SH-SY5Y (cell line): ENCODE results near the gene ARX.
A peak's percentile ranks its signal among the peaks of the same experiment; 100 is the strongest.

Experiments used
- GATA2 ChIP-seq: IDR thresholded peaks from 2 replicates; pipeline ENCODE4 v1.6.1; 2011; ENCODE audit warnings: mild to moderate bottlenecking, low read depth, low read length
- GATA3 ChIP-seq: IDR thresholded peaks from 2 replicates; pipeline ENCODE4 v1.6.1; 2011; ENCODE audit warnings: low read depth, mild to moderate bottlenecking, low read length, moderate library complexity

ARX gene

DNA sequence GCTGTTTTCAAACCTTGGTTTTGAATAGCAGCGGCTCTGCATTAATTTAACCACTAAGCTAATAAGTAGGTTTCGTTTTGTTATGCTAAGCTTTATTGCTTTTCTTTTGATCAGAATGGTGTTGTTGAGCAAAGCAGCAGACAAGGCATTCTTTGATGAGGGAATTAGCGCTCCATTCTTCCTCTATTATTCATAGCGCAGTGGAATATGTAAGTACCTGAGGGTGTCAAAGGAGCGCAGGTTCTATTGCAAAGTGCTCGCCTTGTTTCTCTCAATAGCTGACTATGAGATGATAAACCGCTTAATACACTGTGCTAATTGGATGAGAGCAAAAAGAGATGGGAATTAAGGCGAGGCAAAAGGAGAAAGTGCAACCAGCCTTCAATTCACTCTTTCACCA is 16.3 kb downstream of the ARX start:
- TF ChIP-seq GATA3 = no peak
- no peak for TF ChIP-seq GATA2

DNA sequence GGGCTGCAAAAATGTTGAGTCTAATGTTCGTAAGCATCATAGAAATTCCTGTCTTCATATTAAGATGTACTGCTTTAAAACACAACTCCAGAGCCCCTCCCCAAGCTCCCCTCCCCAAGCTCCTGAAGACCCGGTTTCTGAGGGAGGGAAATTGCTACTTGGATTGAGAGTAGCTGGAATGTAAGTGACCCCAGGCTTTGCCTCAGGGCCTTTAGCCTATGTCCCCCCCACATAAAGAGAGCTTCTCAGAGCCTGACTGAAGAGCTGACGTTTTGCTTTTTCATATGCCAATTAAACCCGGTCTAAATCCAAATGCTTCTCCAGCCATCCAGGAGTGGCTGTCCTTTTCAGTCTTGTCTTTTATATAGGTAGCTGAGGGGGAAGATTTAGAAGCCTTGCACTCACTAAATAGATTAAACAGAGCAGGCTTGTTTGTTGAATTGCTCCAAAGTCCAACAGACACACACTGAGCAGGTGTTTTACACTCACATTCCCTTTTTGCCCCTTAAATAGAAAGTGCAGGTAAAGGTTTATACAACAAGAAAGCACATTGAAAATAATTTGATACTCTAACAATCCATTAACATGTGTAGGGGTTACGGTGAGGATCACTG is 19.6 kb downstream of the ARX start:
- TF ChIP-seq GATA3 (no peak), GATA2 (no peak)

DNA sequence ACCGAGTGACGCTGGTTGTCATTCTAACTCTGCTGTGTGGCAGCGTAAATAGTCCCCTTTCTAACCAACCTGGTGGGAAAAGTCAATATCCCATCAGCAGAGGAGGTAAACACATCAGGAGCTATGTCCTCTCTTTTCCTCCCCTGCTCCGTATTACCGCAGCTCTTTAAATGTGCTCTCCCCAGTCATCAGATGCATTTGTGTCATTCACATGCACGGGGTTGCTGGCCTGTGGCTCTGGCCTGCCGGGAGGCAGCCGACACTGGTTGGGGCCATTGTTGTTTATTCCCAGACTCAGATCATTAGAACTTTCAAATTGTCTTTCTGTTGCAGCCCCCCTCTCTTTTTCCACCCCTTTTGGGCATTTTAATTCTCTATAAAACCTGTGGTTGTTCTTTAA is 21.9 kb downstream of the ARX start:
- TF ChIP-seq GATA3 (no peak), GATA2 (no peak)

DNA sequence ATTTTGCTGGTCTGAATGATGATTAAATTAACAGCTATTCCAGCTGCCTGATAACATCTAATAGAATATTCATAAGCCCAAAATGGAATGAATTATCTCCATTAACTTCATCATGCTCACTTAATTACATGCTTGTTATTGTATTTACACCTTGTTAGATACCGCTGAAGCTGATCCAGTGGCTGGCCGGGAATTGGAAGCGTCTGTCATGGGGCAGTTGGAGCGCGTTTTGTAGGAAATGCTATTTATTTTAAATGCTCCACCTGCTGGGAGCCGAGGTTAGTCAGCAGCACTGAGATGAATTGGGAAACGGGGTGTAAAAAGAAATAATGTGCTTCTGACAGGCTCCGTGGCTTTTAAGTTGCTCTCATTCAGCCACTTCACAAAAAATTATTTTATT is 25.2 kb downstream of the ARX start:
- TF ChIP-seq GATA2 (no peak), GATA3 (no peak)

DNA sequence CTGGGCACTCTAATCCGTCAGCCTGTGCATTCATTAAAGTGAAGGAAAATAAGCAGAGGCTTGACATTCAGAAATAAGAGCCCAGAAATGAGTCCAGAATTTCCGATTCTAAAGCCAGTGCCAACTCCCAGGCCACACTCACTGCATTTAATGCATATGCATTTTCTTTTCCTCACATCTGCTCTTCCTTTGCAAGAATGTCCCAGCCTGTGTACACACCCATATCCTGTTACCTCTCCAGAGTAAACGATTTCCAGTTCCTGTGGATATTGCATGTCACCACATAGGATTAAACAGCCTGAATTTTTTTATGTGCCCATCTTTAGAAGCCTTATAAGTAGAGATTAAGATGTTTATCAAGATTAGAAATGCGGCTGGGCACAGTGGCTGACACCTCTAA is 27.5 kb downstream of the ARX start:
- no peak for TF ChIP-seq GATA3
- TF ChIP-seq GATA2 = no peak

DNA sequence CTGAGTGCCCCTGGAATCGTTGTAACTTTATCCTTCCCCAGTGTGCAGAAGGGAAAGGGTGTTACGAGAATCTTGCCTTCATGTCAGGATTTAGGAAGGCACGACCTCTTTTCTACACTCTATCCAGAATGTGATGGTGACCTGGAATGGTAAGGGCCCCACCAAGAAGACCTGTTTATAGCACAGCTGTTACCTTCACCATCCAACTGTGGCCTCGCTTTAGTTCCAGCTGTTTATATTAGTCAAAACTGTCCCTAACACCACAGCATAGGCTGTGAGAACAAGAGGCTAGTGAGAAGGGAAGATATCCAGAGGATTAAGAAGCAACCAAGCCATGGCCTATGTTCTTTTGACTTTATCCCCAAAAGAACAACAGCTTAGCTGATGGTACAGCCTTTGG is 28.0 kb downstream of the ARX start:
- TF ChIP-seq GATA3 (no peak), GATA2 (no peak)

DNA sequence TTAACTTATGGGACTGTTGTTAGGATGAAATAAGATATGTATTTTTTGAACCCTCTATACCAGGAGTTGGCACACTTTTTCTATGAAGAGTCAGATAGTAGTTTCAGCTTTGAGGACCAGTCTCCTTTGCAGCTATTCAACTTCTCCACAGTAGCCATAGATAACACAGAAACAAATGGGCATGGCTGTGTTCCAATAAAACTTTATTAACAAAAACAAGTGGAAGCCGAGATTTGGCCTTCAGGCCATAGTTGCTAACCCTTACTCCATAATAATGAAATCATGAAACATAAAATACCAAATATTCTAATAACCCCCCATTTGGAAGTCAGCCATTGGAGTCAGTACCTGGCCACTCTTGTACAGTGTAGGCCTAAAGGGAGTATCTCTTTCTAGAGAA is 30.6 kb downstream of the ARX start:
- TF ChIP-seq GATA3 = no peak
- no peak for TF ChIP-seq GATA2

DNA sequence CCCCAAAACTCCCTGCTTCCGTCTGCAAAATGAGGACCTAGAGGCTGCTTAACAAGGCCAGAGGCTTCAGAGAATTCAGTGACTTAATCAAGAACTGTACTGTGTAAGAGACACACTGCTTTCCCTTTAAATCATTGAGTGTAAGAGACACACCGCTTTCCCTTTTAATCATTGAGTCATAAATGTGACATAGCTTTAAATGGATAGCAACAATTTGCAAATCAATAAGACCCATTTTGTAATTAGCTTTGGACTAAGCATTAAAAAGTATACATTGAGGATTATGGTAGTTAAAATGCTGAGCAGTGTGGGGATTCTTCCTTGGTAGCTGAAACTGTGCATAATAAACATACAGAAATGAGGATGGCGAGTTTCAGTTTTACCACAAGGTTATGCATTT is 31.8 kb downstream of the ARX start:
- TF ChIP-seq GATA3 (no peak), GATA2 (no peak)

DNA sequence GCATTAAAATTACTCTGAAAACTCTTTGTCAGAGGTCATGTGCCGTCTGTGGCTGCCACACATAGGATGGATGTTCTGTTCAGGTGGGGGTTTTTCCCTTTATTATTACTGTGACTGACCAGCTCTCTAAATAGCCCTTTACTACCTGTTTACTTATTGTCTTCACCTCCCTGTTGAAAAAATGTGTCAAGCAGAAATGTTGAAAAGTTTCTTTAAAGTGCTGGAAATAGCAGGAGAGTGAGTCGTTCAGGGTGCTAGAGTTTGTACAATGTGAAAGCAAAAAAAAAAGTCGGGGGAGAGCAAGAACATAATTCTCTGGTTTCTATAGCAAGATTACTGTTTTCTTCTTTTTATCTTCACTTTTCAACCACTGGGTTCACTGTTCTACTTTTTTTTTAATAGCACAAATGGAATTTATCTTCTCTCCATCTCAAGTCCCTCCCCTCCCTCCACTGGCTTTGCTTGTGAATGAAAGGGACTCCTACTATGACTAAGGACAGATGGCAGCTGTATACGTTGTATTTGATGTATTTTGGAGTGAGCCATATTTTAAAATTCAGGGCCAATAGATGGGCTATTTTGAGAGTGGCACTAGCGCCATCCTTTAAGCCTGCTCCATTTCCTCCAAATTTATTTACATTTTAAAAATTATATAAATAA is 33.3 kb downstream of the ARX start:
- TF ChIP-seq GATA2 (peak; percentile 46; the same call in 1 of the 2 replicates), GATA3 (no peak)

DNA sequence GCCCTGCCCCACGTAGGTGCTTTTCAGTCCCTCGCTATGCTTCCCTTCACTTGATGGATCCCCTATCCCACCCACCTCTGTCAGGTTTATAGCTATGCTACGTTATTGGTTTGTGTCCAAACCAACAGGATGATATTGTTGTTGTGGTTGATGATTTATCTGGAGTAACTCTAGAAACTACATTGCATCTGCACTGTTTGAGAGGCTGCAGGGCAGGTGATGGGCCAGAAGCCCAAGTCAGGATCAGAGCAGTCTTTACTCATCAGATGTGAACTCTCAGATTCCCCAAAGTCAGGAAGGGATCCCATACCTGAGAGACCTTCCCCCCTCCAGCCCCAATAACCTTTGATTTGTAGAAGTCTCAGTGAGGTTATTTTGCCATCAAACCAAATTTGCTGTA is 34.7 kb downstream of the ARX start:
- no peak for TF ChIP-seq GATA3
- TF ChIP-seq GATA2 = no peak

DNA sequence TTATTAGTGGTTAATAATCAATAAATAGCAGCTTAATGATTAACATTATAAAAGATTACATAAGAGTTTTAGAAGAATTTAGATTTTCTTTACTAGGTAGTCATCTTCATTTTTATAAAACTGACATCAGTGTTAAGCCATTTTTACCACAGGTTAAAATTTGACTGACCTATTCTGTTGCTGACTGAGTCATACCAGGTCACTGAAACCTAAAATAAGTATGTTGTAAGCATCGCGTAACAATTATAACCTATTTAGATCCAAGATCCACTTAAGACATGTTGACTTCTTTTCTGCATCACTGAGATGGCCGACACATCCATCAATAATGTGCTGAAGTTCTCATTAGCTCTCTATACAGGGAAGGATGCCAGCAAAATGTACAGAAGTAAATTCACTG is 36.7 kb downstream of the ARX start:
- TF ChIP-seq GATA2 (no peak), GATA3 (no peak)

DNA sequence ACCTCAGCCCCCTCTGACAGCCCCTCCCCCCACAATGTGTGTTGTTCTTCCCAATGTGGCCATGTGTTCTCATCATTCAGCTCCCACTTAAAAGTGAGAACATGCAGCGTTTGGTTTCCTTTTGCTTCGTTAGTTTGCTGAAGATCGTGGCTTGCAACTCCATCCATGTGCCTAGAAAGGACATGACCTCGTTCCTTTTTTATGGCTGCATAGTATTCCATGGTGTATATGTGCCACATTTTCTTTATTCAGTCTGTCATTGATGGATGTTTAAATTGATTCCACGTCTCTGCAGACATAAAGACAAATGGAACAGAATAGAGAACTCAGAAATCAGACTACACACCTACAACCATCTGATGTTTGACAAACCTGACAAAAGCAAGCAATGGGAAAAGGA is 46.0 kb downstream of the ARX start:
- TF ChIP-seq GATA2 (no peak), GATA3 (no peak)

DNA sequence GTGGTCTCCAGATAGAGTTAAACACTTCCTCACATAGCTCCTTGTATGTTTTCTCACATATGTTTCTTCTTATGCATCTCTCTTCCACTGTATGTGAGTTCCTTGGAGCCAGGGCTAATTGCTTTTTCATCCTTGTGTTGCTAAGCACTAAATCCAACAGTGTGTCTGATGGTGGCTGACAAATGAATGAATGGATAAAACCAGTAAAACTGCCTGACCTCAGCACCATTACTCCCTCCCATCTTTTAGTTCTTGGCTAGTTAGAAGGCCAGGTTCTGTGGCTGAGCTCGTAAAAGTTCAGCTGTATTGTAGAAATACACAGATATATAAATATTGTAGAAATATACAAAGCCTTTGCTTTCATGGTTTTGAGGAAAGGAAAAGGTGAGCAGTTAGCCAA is 50.4 kb downstream of the ARX start:
- TF ChIP-seq GATA3 = no peak

DNA sequence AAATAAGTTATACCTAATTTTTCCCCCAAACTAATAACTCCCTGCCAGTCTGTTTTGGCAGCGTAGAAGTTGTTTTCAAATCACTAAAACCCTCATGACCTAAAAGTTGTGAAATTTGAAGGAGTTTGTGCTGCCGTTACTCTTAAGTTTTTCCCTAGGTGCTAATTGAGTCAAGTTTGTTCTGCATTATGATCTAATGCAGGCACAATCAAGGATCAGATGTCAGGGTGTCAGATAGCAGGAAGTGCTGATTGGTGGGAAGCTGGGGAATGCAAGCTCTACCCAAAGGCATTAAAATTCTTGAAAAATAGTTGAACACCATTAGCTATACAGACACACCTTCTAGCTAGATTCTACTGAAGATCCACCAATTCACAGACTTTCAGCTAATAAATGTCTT is 51.9 kb downstream of the ARX start:
- TF ChIP-seq GATA2 = no peak
- no peak for TF ChIP-seq GATA3

DNA sequence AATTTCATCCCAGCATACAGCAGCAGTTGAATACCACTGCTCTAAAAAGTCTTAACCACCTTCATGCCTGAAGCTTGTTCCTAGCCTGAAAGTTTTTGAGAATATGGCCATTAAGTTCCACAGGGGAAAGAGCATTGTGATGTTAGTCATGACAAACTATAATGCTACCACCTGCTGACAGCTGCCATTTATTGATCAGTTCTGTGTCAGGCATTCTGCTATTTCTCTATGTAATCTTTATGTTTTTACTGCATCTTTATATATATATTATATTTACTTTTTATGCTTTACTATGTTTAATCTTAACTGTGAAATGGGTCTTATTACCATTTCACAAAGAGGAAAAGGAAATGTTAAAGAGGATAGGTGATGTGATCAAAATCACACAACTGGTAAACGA is 54.0 kb downstream of the ARX start:
- TF ChIP-seq GATA2 = no peak
- no peak for TF ChIP-seq GATA3

DNA sequence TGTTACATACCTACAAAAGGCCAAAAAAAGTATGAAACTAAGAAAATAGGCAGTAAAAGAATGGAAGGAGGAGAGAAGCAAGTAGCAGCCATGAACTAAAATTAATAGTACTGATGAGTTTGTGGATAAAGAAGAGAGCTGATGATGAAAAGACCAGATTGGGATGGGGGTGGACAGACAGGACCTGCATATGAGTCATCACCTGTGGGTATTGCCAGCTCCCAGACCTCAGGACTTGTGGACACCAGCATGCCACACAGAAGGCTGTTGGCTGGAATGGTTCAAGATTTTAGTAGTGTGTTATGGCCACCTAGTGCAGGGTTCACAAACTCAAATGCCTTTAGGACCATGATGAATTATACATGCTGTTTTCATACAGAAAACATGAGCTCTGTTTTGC is 58.9 kb downstream of the ARX start:
- no peak for TF ChIP-seq GATA3
- no peak for TF ChIP-seq GATA2
